ENCODE measurements around the gene SEMA7A.

The SEMA7A gene

GRCh38 chr15:74451861-74452835 is 18.4 kb upstream of the SEMA7A start:
- DNase-seq, result no peak

GRCh38 chr15:74451322-74451721 is 17.6 kb upstream of the SEMA7A start:
- no peak for DNase-seq

DNA sequence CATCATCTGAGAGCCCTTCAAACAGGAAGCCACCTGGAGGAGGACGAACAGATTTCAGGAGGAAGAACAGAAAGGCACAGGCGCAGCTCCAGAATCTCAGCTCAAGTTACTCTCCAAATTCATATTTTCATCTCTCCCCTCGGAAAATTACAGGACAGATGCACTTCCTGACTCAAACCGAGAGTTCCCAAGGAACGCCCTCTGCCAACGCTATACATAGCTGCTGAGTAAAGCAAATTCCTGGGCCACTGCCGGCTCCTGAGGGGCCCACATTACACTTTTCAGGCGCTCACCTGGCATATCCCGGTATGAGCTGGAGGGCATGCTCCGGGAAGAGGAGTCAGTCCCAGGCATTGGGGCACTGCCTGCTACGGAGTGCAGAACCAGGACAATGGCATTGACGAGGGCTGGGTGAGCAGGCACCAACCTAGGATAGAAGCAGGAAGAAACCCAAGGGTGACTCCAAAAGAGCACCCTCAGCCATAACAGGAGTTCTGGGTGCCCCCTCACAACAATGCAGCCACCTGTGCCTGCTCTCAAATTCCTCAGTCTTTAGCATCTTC is 16.0 kb upstream of the SEMA7A start:
- no peak for DNase-seq

- no peak for DNase-seq
Observed at GRCh38 chr15:74449095-74449494, 15.3 kb upstream of the SEMA7A start.

DNA sequence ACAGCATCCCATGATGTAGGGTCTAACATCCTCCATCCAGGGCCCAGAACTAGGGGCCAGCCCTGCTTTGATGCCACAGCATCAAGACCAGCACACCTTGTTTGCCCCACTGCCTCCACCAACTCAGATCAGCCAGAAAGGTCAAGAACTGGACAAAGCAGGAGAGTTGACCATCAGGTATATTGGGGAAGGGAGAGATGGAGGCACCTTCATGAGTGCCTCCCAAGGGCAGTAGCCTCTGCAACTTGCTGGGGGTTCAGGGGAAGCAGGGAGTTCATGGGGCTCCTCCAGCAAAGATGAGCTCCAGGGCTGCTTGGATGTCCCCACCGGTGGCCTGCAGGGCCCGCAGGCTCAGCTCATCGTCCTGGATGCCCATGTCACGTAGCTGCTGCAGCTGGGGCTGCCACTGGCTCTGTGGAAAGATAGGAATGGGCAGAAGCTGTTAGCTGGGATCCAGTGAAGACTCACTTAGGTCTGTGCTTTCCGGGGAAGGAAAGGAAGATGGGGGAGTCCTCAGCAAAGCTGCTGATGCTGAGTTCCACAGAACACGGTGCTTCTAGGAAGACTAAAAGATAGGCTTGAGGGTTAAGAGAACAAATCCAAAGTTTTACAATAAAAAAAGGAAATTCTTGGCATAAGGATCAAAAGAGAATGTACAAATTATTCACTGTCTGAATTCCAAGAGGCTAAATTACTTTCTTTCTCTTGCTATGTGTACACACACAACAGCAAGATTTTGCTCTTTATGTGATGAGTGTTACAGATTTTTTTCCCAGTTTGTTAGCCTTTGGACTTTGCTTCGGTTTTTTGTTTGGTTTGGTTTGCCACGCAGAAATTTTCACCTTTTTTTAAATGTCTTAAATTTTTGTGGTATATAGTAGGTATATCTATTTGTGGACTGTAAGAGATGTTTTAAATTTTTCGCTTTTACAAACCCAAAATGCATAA is 12.3 kb upstream of the SEMA7A start:
- DNase-seq, result no peak

DNA sequence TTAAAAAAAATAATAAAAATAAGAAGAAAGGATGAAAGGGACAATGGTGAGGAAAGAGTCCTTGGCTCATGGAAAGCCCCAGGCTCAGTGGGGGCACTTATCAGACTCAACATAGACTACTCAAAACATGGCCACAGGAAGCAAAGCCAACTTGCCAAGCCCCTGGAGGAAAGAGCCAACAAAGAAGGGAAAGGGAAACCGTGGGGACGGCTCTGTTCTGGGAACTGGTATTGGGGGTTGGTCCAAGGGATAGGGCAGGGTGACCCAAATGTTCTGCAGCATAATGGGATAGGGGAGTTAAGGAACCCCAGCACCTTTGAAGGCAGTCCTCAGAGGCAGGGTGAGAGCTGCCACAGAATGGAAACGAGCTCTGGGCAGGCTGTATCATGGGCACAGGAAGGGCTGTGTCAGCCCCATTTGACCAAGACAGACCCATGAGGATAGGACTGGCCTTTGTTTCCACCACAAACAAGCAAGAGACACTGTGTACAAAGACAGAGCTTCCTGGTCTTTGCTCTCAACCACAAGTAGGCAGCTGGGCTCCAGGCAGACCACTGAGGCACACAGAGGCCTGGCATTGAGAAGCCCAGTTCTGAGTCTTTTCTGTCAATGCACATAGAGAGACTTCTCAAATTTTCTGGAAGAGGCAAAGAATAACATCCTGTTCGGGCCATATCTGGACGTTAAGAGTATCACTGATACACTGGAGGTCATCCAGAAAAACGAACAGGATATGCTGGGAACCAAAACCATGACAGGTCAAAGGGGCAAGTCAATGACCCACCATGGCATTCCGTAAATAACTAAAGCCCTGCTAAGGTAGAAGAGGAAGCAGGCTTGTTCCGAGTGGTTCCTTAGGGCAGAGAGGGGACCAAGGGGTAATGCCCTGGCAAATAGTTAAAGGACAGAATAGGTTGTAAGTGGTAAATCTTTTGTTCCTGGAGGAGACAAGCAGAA is 10.6 kb upstream of the SEMA7A start:
- DNase-seq, result peak in 4 of 56 donors; percentile 23 to 37 (median 33)

- DNase-seq, result no peak
Observed at GRCh38 chr15:74443100-74443909, 9.5 kb upstream of the SEMA7A start.

- DNase-seq, result no peak
Observed at GRCh38 chr15:74442604-74443003, 8.8 kb upstream of the SEMA7A start.

DNA sequence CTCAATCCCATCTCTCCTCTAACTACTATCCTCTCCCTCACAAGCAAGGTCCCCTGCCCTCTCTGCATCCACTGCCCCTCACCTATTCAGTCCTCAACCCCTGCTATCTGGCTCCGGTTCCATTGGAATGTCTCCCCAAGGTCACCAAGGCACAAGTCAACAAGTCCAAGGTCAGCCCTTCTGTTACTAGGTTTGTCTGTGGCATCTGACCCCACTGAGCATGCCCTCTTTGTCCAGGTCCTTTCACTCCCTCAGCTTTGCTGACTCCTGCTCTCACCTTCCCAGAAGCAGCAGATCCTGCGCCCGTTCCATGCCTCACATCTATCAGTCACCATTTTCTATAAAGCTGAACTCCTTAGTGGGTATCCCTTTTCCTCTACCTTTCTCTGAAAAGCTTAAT is 8.3 kb upstream of the SEMA7A start:
- DNase-seq, result no peak

DNA sequence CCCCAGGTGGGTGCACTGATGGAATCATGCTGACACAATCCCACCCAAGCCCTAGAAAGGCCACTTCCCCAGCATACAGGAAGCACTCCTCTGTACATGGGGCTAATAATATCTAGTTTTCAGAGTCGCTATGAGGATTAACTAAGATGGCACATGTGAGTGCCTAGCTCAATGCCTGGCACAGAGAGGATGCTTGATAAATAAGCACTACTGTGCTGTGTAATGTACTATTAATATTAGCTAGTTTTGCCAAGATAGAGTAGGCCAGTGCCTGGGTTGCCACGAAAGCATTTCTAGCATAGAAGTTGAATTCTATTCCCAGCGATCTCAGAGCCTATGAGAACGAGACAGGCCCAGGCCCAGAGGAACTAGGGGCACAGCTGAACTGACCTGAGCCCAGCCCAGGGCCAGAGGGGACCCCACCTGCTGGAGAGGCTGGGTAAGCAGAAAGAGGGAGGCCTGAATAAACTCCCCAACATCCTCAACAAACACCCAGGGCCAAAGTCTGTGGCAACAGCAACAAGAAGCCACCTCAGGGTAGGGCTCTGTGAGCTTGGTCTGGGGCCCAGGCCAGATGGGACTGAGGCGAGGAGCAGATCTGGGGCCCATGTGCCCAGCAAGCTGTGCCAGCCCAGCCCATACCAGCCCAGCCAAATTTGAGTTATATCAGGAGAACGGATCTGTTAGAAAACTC is 7.6 kb upstream of the SEMA7A start:
- DNase-seq, result no peak

DNA sequence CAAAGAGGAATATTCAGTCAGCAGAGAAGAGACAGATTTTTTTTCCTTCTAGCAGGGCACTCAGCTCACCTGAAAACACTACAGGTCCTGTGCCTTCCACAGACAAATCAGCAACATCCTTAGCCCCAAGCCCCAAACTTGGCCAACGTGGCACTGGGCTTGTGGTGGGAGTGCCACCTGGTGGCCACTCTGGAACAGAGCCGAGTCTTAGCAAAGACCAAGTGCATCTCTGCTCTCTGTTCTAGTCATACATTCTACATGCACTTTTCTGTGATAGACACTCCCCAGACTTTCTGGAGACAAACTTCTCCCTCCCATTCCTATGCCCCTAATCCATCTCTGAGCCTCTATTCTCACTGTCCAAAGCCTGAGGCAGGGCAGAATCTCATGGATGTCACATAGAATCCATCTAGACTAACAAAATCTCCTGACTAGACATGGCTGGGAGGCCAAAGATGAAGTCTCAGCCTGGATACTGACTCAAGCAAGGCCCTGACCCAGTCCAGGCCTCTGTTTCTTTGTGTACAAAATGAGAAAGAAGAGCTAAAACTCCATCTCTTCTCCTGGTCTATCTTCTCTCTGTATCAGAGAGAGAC is 5.1 kb upstream of the SEMA7A start:
- DNase-seq, result peak in 49 of 56 donors; percentile 17 to 85 (median 61)

DNA sequence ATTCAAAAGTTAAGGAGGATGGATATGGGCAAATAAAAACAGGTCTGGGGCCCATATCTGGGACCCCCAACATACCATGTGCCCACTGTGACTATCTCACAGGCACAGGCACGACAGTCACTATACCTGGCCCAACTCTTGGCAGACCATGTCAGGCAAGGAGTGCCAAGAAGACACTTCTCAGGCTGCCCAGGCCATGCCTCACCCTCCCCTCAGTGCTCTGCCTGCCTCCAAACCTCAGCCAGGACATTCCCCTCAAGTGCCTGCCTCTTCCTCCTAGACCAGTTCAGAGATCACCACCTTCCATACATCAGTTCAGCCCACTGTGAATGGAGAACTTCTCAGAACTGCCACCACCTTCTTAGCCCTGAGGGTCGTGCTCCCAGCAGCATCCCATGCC is 4.4 kb upstream of the SEMA7A start:
- DNase-seq, result no peak

DNA sequence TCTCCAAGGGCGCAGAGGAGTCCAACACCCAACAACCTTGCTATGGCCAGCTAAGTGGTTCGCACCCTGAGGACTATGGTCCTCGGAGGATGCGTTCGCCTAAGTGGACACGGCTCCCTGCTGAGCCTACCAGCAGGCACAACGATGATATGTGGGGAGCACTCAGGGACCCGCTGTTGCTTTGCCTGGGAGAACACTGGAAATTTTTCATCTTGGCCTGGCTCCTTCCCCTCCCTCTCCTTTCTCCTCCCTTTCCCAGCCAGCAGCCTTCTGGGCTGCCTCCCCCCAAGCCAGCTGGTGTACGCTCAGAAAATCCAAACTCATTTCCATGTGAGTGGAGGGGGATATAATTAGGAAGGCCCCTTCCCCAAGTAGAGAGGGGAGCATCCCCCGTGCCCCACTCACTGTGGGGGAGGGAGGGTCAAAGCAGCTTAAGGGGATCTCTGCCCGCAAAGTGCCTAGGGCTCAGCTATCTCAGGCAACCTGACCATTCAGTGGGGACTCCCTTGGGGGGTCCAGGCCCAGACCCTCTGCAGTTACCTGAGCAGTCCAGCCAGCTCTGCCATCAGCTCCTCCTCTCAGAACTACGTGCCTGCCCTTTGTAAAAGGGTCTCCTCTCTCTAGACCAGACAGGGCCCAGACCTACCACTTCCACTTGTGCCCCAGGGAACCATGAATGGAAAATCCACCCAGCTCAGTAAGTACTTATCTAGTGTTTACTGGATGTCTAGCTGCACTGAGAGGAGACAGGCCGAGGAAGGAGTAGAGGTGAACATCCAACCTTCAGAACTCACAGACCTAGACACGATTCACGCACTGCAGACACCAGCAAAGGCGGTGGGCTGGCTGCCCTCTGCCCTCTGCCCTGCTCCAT is 742 bp upstream of the SEMA7A start:
- peak in 1 of 56 donors; percentile 68 for DNase-seq

DNA sequence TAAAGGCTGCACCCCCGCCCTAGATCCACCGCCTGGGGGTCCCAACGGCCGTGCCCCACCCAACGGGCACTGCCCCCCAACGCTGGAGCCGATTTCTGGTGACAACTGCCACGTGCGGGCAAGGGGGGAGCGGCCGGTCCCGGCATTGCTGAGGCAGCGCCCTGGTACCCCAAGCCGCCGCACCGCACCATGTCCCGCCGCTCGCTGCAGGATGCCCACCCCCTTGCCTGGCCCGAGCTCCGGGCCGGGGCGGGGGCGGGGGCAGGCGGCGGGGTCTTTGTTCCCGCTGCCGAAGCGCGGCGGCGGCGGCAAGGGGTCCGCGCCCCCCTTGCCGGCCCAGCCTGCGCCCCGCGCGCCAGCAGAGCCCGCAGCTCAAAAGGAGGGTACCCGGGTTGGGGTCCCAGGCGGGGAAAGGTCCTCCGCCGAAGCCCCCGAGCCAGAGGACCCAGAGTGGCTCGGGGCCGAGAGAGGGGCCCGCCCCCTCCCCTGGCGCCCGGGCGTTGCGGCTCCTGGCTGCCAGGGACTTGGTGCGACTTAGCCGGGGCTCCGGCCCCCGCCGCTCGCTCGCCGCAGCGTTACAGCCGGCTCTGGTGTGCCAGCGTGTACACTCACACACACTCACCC is 678 bp downstream of the SEMA7A start:
- no peak for DNase-seq

DNA sequence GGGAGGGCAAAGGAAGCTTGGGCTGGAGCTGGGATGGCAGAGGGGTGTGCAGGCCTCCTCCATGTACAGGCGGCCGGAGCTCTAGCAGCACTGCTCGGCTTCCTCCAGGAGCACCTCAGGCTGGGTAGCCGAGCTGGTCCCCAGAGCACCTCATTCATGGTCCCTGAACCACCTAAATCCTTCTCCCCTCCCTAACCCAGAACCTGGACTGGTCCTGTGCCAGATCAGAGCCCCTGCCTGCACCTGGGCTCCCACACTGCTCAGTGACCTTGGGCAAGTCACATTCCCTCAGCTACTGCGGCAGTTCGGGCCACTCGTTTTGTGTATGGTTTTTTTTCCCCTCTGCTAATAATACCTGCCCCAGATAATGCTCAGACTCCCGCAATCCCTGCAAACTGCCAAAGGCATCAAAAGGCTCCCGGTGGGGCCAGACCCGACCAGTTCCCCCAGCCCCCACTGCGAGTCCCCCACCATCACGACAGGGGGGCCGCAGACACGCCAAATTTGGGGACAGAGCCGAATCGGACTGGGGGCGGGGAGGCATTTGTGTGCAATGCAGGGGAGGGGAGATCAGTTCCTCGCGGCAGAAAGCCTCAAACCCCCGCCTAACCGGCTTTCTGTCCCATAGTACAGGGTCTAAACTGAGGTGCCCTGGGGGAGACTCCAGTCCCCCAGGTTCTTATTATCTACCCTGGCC is 1.3 kb downstream of the SEMA7A start:
- DNase-seq, result no peak

GRCh38 chr15:74431645-74432044 is 2.1 kb downstream of the SEMA7A start:
- peak in 1 of 56 donors; percentile 39 for DNase-seq
